ENCODE measurements around the gene FOXF2.

FOXF2 gene

DNA sequence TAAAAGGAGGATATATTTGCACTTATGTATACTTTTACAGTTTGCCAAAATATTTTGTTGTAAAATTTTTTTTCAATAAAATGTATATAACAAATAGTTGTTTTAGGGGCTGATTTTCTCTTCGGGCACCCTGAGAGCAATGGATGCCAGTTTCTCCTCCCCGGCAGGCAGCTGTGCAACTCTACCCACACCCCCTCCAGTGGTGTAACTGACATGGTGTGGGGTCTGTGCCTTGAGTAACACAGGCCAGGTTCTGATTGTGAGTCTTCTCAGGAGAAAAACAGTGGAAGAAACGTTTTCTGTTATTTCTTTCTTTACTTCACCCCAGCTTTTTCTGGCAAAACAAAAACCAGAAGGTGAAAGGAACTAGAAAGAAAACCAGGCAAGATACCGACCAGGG lies 6.1 kb downstream of the FOXF2 start:
- TF ChIP-seq CTCF (IDR thresholded peaks at IDR 0.05; ENCODE audit: low read depth, low read length), result 0 out of 2 replicates have a peak, but pooled peaks have one; percentile 10
- peak overlapping the region; percentile 97 for H3K4me3 ChIP-seq (ENCODE audit: low read depth, low read length)

GRCh38 chr6:1395941-1396908 lies 6.8 kb downstream of the FOXF2 start:
- H3K4me3 ChIP-seq (ENCODE audit: low read depth, low read length), result peak overlapping the region; percentile 97
- no peak for TF ChIP-seq CTCF (IDR thresholded peaks at IDR 0.05; ENCODE audit: low read depth, low read length)

DNA sequence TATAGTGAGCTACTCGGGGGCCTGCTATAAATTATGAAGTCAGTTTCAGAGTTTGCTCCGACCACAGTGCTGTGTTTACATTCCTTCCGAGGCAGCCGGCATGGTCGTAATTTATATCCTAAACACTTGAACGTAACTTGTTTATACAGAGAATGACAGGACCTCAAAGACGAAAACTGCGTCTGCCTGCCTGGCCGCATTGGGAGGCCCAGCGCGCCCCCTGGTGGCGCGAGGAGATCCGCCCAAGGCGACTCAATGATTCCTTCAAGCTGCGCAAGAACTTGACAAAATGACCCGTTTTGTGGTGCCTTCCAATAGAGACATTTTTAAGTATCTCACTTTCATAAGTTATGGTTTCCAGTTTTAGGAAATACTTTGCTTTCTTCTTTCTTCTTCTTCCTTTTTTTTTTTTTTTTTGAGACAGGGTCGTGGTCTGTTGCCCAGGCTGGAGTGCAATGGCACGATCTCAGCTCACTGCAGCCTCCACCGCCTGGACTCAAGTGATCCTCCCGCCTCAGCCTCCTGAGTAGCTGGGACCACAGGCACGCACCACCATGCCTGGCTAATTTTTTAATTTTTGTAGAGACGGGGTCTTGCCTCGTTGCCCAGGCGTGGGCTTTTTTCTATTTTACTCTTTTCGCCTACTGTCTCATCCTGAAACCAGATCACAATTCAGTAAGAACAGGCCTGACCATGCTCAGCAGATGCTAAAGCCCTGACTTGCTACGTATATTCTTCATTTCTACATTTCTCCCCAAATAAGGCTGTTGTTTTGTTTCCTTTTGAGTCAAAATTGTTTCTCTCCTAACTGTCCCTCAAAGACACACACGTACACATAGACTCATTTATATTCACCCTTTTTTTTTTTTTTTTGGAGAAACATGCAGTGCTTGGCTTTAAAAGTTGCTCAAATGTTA lies 7.8 kb downstream of the FOXF2 start:
- peak; percentile 92 for TF ChIP-seq CTCF (IDR thresholded peaks at IDR 0.05; ENCODE audit: low read depth, low read length)

GRCh38 chr6:1399085-1399780 lies 9.9 kb downstream of the FOXF2 start:
- no peak overlapping the region for H3K4me3 ChIP-seq (ENCODE audit: low read depth, low read length)
- no peak for TF ChIP-seq CTCF (IDR thresholded peaks at IDR 0.05; ENCODE audit: low read depth, low read length)

More for the DNA sequence above, 7.8 kb downstream of the FOXF2 start:
- no peak overlapping the region for H3K4me3 ChIP-seq (ENCODE audit: low read depth, low read length)

DNA sequence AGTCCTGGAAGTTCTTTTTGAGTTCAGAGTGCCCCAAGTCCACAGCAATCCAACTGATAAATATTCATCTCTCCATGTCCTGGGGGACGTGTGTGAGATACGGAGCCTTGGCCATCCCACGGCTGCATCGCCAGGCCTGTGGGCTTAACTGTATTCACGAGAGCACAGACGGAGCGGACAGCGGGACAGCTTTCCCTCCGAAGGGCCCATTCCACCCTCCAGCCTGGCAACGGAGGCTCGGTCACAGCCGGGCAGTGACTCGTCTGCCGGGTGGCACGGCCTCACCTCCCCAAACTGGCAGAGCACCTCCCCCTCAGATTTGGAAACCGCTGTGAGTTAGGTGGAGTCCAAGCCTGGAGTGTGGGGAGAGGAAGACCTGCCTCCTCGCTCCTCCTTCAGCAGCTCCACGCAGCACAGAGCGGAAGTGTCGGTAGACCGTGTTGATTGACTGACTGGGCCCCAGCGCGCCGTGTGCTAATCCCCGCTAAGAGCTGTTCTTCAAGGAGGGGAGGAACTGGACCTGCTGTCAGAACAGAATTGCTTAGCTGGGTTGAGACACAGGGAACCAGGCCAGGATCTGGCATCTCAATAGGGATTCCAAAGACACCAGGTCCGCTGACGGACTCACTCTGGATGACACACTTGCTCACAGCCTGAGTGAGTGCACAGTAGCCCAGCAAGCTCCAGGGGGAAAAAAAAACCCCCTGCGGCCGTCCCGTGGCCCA lies 10.9 kb downstream of the FOXF2 start:
- no peak for TF ChIP-seq CTCF (IDR thresholded peaks at IDR 0.05; ENCODE audit: low read depth, low read length)
- H3K4me3 ChIP-seq (ENCODE audit: low read depth, low read length), result no peak overlapping the region

DNA sequence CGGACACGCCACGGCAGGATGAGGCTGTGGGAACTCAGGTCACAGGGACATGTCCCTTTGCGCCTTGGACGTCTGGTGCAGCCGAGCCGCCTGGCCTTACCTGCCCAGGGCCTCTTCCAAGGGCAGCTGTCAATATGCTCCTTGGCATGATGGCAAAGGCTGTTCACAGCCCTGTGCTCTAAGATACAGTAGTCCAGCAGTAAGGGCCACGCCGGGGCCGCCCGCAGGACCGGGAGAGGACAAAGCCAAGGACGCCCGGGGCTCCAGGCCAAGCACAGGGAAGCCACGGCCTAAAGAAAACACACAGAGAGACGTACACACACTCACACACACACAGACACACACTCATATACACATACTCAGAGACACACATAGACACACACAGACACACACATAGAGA lies 13.0 kb downstream of the FOXF2 start:
- TF ChIP-seq CTCF (IDR thresholded peaks at IDR 0.05; ENCODE audit: low read depth, low read length), result no peak
- no peak overlapping the region for H3K4me3 ChIP-seq (ENCODE audit: low read depth, low read length)

Data from WI38 (cell line).